ENCODE data around the gene EPHA6.
"Not testable (repeated sequence)": the region's sequence is repeated elsewhere in the genome, so short reads cannot be mapped to it uniquely, and the experiment has no call there.

The EPHA6 gene

DNA sequence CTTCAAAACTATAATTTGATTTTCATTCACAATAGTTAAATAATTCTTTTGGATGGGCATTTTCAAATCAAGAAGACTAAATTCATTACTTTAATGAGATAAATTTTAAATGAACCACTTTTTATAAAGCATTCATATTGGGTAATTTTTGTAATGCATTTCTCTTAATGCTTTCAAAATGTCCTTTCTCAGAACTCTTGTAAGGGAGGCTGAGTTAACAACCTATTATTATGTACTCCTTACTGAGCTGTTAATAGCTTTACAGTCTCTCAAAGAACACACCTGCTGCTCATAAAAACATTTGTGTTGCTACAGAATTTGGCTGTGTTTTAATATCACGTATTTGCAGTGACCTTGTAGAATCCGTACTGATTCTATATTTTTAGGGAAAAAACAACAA is 616.2 kb downstream of the EPHA6 start:
- no peak overlapping the region for H3K27ac ChIP-seq (ENCODE audit: low read length)
- no peaks in the 10 kb centered on the region for H3K9me3 ChIP-seq (ENCODE audit: control insufficient read depth in 2 of 2, low read length in 2 of 2)
- H3K36me3 ChIP-seq (ENCODE audit: control insufficient read depth in 2 of 2, insufficient read depth in 2 of 2, low read length in 2 of 2): no peaks in the 10 kb centered on the region
- no peak overlapping the region for H3K9ac ChIP-seq (ENCODE audit: low read length in 2 of 2)
- H3K4me3 ChIP-seq (ENCODE audit: low read length in 2 of 2): no peak overlapping the region
- H3K4me1 ChIP-seq (ENCODE audit: control insufficient read depth, insufficient read depth, low read length): no peaks in the 10 kb centered on the region
- H3K27me3 ChIP-seq (ENCODE audit: control insufficient read depth in 1 of 2, insufficient read depth in 2 of 2, low read length in 2 of 2): no peaks in the 10 kb centered on the region

DNA sequence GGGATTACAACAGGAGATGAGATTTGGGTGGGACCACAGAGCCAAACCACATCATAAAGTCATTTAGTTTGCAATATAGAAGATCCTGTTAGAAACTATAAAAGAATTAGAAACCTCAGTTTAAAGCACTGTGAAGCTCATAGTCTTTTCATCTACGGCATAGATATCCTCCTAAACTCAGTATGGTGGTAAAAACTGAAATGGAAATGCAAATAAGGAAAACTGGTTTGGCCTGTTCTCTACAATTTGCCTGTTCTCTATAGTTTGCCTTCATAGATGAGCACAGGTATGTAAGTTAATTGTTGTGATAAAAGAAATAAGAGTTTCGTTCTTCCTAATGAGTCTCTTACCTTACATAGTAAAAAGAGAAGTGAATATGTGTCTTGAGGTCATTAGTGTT is 618.5 kb downstream of the EPHA6 start:
- Histone ChIP-seq H3K4me1 (ENCODE audit: control insufficient read depth, insufficient read depth, low read length) (no peaks in the 10 kb centered on the region), H3K27me3 (ENCODE audit: control insufficient read depth in 1 of 2, insufficient read depth in 2 of 2, low read length in 2 of 2) (no peaks in the 10 kb centered on the region), H3K36me3 (ENCODE audit: control insufficient read depth in 2 of 2, insufficient read depth in 2 of 2, low read length in 2 of 2) (no peaks in the 10 kb centered on the region), H3K27ac (ENCODE audit: low read length) (no peak overlapping the region), H3K9me3 (ENCODE audit: control insufficient read depth in 2 of 2, low read length in 2 of 2) (no peaks in the 10 kb centered on the region), H3K9ac (ENCODE audit: low read length in 2 of 2) (no peak overlapping the region), H3K4me3 (ENCODE audit: low read length in 2 of 2) (no peak overlapping the region)

DNA sequence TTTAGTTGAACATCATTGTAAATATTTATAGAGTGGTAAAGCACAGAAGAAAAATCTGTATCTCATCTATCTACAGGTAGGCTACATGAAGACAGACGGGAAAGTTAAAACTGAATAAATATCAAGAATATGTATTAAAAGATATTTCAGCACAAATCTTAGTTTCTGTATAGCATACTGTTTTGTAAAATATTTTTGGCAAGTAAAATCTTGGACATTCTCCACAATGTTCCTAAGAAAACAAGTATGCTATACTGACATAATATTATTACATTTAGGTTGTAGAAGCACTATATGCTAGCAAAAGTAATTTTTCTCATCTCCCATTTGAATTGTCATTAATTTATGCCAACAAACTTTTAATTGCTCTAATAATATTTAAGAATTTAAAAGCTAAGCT is 623.7 kb downstream of the EPHA6 start:
- Histone ChIP-seq H3K9me3 (ENCODE audit: control insufficient read depth in 2 of 2, low read length in 2 of 2) (no peaks in the 10 kb centered on the region), H3K36me3 (ENCODE audit: control insufficient read depth in 2 of 2, insufficient read depth in 2 of 2, low read length in 2 of 2) (no peaks in the 10 kb centered on the region)

DNA sequence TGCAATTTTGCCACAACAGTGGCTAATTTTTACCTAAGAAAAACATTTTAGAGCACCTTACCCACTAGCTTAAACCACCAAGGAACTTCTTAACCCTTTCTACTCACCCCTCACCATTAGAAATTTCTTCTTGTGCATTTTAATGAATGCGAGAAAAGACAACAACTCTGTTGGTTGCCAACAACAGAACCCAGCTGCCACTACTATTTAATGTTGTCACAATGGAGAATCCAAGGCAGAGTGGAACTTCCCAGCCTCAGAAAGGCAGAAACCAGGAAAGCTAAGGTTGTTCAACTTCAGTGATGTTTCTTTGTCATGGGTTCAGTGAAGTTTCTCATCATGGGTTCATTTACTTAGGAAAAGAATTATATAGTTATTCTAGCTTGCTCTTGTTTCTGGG is 625.0 kb downstream of the EPHA6 start:
- Histone ChIP-seq H3K4me1 (ENCODE audit: control insufficient read depth, insufficient read depth, low read length) (no peaks in the 10 kb centered on the region), H3K9ac (ENCODE audit: low read length in 2 of 2) (no peak overlapping the region), H3K4me3 (ENCODE audit: low read length in 2 of 2) (no peak overlapping the region), H3K36me3 (ENCODE audit: control insufficient read depth in 2 of 2, insufficient read depth in 2 of 2, low read length in 2 of 2) (no peaks in the 10 kb centered on the region), H3K9me3 (ENCODE audit: control insufficient read depth in 2 of 2, low read length in 2 of 2) (no peaks in the 10 kb centered on the region), H3K27me3 (ENCODE audit: control insufficient read depth in 1 of 2, insufficient read depth in 2 of 2, low read length in 2 of 2) (no peaks in the 10 kb centered on the region), H3K27ac (ENCODE audit: low read length) (no peak overlapping the region)

More for the DNA sequence above, 623.7 kb downstream of the EPHA6 start:
- H3K27ac ChIP-seq (ENCODE audit: low read length): no peak overlapping the region
- H3K4me1 ChIP-seq (ENCODE audit: control insufficient read depth, insufficient read depth, low read length): no peaks in the 10 kb centered on the region
- no peak overlapping the region for H3K4me3 ChIP-seq (ENCODE audit: low read length in 2 of 2)
- no peak overlapping the region for H3K9ac ChIP-seq (ENCODE audit: low read length in 2 of 2)
- no peaks in the 10 kb centered on the region for H3K27me3 ChIP-seq (ENCODE audit: control insufficient read depth in 1 of 2, insufficient read depth in 2 of 2, low read length in 2 of 2)

DNA sequence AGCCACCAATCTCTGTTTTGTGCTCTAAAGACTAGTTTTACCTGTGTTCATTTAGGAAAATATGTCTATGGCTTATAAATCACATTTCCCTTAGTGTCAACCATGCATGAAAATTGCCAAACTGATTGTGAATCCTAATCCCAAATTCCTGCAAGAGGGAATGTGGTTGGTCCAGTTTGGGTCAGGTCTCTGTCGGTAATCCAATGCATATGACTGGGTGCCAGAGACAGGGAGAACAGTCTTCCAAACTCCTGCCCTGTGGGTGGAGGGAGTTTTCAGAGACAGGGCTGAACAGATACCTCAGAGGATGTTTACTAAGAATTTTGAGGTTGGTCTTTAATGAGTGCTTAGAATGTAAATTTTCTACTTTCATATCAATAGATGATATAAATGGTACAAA is 649.6 kb downstream of the EPHA6 start:
- Histone ChIP-seq H3K27ac (ENCODE audit: low read length) (no peak overlapping the region), H3K9ac (ENCODE audit: low read length in 2 of 2) (no peak overlapping the region), H3K27me3 (ENCODE audit: control insufficient read depth in 1 of 2, insufficient read depth in 2 of 2, low read length in 2 of 2) (no peaks in the 10 kb centered on the region), H3K36me3 (ENCODE audit: control insufficient read depth in 2 of 2, insufficient read depth in 2 of 2, low read length in 2 of 2) (no peaks in the 10 kb centered on the region), H3K4me1 (ENCODE audit: control insufficient read depth, insufficient read depth, low read length) (no peaks in the 10 kb centered on the region), H3K4me3 (ENCODE audit: low read length in 2 of 2) (no peak overlapping the region), H3K9me3 (ENCODE audit: control insufficient read depth in 2 of 2, low read length in 2 of 2) (no peaks in the 10 kb centered on the region)

DNA sequence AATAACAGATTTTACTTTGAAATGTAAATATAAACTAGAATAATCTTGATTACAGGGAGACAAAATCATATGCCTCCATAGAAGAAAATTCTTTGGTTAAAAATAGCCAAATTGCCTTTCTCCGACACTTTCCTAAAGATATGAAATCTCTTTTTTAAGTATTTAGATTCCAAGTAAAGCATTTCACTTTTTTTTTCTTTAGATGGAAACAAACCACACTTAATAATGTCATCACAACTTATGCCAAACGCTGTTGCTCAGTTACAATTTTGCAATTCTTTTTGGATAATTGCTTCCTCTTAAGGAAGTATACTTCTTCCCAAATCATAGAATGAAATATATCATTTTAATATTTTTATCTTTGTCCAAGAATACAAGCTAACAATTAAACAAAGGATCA is 656.1 kb downstream of the EPHA6 start:
- Histone ChIP-seq H3K27ac (ENCODE audit: low read length) (no peak overlapping the region), H3K9me3 (ENCODE audit: control insufficient read depth in 2 of 2, low read length in 2 of 2) (no peaks in the 10 kb centered on the region), H3K4me3 (ENCODE audit: low read length in 2 of 2) (no peak overlapping the region), H3K9ac (ENCODE audit: low read length in 2 of 2) (no peak overlapping the region), H3K4me1 (ENCODE audit: control insufficient read depth, insufficient read depth, low read length) (no peaks in the 10 kb centered on the region), H3K36me3 (ENCODE audit: control insufficient read depth in 2 of 2, insufficient read depth in 2 of 2, low read length in 2 of 2) (no peaks in the 10 kb centered on the region), H3K27me3 (ENCODE audit: control insufficient read depth in 1 of 2, insufficient read depth in 2 of 2, low read length in 2 of 2) (no peaks in the 10 kb centered on the region)

DNA sequence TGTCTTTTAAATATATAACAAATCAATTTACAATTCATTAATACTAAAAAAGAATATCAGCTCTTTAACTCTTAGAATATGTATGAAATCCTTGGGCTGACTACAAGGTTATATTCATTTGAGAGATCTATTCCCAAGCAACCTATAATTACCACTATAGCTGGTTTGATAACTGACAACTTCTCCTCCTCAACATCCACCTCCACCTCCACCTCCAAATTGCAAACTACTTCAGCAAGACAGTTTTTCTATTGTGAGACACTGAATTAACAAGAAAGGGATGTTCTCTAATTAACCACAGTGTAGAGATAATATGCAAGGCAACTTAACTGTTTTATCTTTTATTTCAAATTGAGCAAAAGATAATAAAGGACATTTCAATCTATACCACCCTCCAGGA is 665.3 kb downstream of the EPHA6 start:
- H3K36me3 ChIP-seq (ENCODE audit: control insufficient read depth in 2 of 2, insufficient read depth in 2 of 2, low read length in 2 of 2): no peaks in the 10 kb centered on the region
- H3K27ac ChIP-seq (ENCODE audit: low read length): no peak overlapping the region
- no peaks in the 10 kb centered on the region for H3K4me1 ChIP-seq (ENCODE audit: control insufficient read depth, insufficient read depth, low read length)
- no peak overlapping the region for H3K9ac ChIP-seq (ENCODE audit: low read length in 2 of 2)
- H3K27me3 ChIP-seq (ENCODE audit: control insufficient read depth in 1 of 2, insufficient read depth in 2 of 2, low read length in 2 of 2): no peaks in the 10 kb centered on the region
- H3K4me3 ChIP-seq (ENCODE audit: low read length in 2 of 2): no peak overlapping the region
- H3K9me3 ChIP-seq (ENCODE audit: control insufficient read depth in 2 of 2, low read length in 2 of 2): no peaks in the 10 kb centered on the region

DNA sequence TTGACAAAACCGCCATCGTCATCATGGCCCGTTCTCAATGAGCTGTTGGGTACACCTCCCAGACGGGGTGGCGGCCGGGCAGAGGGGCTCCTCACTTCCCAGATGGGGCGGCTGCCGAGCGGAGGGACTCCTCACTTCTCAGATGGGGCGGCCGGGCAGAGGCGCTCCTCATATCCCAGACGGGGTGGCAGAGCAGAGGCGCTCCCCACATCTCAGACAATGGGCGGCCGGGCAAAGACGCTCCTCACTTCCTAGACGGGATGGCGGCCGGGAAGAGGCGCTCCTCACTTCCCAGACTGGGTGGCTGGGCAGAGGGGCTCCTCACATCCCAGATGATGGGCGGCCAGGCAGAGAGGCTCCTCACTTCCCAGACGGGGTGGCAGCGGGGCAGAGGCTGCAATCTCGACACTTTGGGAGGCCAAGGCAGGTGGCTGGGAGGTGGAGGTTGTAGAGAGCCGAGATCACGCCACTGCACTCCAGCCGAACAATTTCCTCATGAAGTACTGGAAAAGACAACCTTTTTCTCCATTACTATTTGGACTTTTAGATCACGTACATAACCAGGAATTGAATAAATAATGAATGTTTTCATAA is 666.4 kb downstream of the EPHA6 start:
- not testable (repeated sequence) for H3K9me3 ChIP-seq (ENCODE audit: control insufficient read depth in 2 of 2, low read length in 2 of 2)

DNA sequence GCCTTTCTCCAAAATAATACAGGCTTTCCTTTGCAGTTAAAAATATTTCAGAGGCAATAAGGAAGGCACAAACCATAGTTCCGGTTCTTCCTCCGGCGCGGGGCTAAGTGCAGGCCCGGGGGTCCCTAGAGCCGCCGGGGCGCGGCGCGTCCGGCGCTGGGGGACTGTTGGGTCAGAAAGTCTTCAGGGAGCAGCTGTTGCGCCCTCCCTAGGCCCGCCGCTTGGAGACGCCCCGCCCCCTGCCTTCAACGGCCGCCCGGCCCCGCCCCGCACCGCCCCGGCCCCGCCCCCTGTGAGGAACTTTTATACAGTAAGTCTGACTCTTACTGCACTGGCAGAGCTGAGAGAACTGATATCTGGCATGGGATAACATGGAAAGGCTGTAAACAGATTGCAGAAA is 667.0 kb downstream of the EPHA6 start:
- Histone ChIP-seq H3K36me3 (ENCODE audit: control insufficient read depth in 2 of 2, insufficient read depth in 2 of 2, low read length in 2 of 2) (no peaks in the 10 kb centered on the region), H3K4me1 (ENCODE audit: control insufficient read depth, insufficient read depth, low read length) (no peaks in the 10 kb centered on the region), H3K27ac (ENCODE audit: low read length) (no peak overlapping the region), H3K4me3 (ENCODE audit: low read length in 2 of 2) (no peak overlapping the region), H3K27me3 (ENCODE audit: control insufficient read depth in 1 of 2, insufficient read depth in 2 of 2, low read length in 2 of 2) (no peaks in the 10 kb centered on the region), H3K9ac (ENCODE audit: low read length in 2 of 2) (no peak overlapping the region), H3K9me3 (ENCODE audit: control insufficient read depth in 2 of 2, low read length in 2 of 2) (no peaks in the 10 kb centered on the region)

More for the DNA sequence above, 666.4 kb downstream of the EPHA6 start:
- not testable (repeated sequence) for H3K27me3 ChIP-seq (ENCODE audit: control insufficient read depth in 1 of 2, insufficient read depth in 2 of 2, low read length in 2 of 2); H3K4me3 ChIP-seq (ENCODE audit: low read length in 2 of 2); H3K27ac ChIP-seq (ENCODE audit: low read length); H3K4me1 ChIP-seq (ENCODE audit: control insufficient read depth, insufficient read depth, low read length); H3K9ac ChIP-seq (ENCODE audit: low read length in 2 of 2); H3K36me3 ChIP-seq (ENCODE audit: control insufficient read depth in 2 of 2, insufficient read depth in 2 of 2, low read length in 2 of 2)

DNA sequence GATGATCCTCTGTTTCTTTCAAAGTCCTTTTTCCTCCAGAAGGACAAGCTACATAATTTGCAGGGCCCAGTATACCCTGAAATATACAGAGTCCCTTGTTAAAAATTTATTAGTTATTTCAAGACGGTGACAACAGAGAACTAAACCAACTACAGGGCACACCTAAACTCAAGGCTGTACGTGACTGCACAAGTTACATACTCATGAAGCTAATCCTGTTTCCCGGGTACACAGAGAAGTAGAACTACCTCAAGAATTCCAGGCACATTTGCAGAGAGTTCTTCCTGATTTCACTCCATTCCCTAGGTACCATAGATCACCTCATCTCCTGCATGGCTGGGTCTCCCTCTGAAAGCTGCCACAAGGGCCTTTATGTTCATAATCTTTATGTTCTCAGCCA is 670.8 kb downstream of the EPHA6 start:
- no peaks in the 10 kb centered on the region for H3K27me3 ChIP-seq (ENCODE audit: control insufficient read depth in 1 of 2, insufficient read depth in 2 of 2, low read length in 2 of 2)
- no peak overlapping the region for H3K4me3 ChIP-seq (ENCODE audit: low read length in 2 of 2)
- H3K9ac ChIP-seq (ENCODE audit: low read length in 2 of 2): no peak overlapping the region
- no peaks in the 10 kb centered on the region for H3K9me3 ChIP-seq (ENCODE audit: control insufficient read depth in 2 of 2, low read length in 2 of 2)
- no peaks in the 10 kb centered on the region for H3K36me3 ChIP-seq (ENCODE audit: control insufficient read depth in 2 of 2, insufficient read depth in 2 of 2, low read length in 2 of 2)
- no peaks in the 10 kb centered on the region for H3K4me1 ChIP-seq (ENCODE audit: control insufficient read depth, insufficient read depth, low read length)
- no peak overlapping the region for H3K27ac ChIP-seq (ENCODE audit: low read length)

DNA sequence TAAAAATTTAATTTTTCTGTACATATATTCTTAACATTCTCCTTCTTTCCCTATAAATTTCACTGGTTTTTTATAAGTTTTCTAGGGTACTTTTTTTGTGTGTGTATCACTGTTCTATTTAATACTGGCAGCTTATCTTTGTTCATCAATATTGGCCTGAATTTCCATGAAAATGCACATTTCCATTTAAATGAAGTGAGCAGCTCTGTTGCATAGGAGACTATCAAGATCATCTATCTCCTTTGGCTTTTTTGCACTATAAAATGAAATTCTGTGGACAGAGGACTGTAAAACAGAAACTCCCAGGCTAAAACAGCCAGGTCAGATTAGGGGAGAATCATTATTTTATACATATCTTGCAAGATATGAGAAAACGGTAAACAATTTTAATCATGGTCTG is 673.2 kb downstream of the EPHA6 start:
- Histone ChIP-seq H3K4me1 (ENCODE audit: control insufficient read depth, insufficient read depth, low read length) (no peaks in the 10 kb centered on the region), H3K27ac (ENCODE audit: low read length) (no peak overlapping the region), H3K36me3 (ENCODE audit: control insufficient read depth in 2 of 2, insufficient read depth in 2 of 2, low read length in 2 of 2) (no peaks in the 10 kb centered on the region), H3K27me3 (ENCODE audit: control insufficient read depth in 1 of 2, insufficient read depth in 2 of 2, low read length in 2 of 2) (no peaks in the 10 kb centered on the region), H3K4me3 (ENCODE audit: low read length in 2 of 2) (no peak overlapping the region), H3K9me3 (ENCODE audit: control insufficient read depth in 2 of 2, low read length in 2 of 2) (no peaks in the 10 kb centered on the region), H3K9ac (ENCODE audit: low read length in 2 of 2) (no peak overlapping the region)

All from stomach smooth muscle (tissue), 2 donors.